ENCODE results near the gene RAPGEF4. TPM values are rescaled to one million over a fixed set of nuclear protein-coding genes. Genes with fewer than 3 reads are reported as not detected.

Gene RAPGEF4
- total and polyA plus RNA-seq, 9 of the 15 experiments (the other 6 are each of a cell fraction or from before 2014, with no cell fraction given) = 0.04 to 0.33 (median 0.13) TPM; not detected in 6

GRCh38 chr2:173090973-173091660, 355.5 kb downstream of the RAPGEF4 start (continued):
- TF ChIP-seq ZNF445 (CRISPR knock-in tag; IDR thresholded peaks at IDR 0.05; ENCODE audit: low read depth) (no peak), MLLT1 (IDR thresholded peaks at IDR 0.05) (no peak), CLOCK (CRISPR knock-in tag; IDR thresholded peaks at IDR 0.05; ENCODE audit: borderline replicate concordance) (no peak), POLR3G (IDR thresholded peaks at IDR 0.05; ENCODE audit: extremely low read depth, insufficient read length, insufficient replicate concordance) (no peak), RUNX1 (IDR thresholded peaks at IDR 0.05; ENCODE audit: low read depth) (no peak), STAT5A (IDR thresholded peaks at IDR 0.05; ENCODE audit: borderline replicate concordance, low read length) (no peak), ZNF253 (CRISPR knock-in tag; conservative IDR thresholded peaks at IDR 0.05) (no peak), DPF2 (IDR thresholded peaks at IDR 0.05) (peak; percentile 85), FOXA1 (IDR thresholded peaks at IDR 0.05; ENCODE audit: borderline replicate concordance) (no peak), ZBED1 (IDR thresholded peaks at IDR 0.05) (no peak), THAP7 (CRISPR knock-in tag; IDR thresholded peaks at IDR 0.05) (no peak), NKRF (IDR thresholded peaks at IDR 0.05; ENCODE audit: borderline replicate concordance) (no peak), TARDBP (IDR thresholded peaks at IDR 0.05) (no peak), HLTF (IDR thresholded peaks at IDR 0.05) (no peak), ZBTB11 (CRISPR knock-in tag; IDR thresholded peaks at IDR 0.05) (no peak), ARID1B (IDR thresholded peaks at IDR 0.05) (peak; percentile 78), TCF7L2 (IDR thresholded peaks at IDR 0.05; ENCODE audit: low read depth, low read length) (no peak), ZFP30 (CRISPR knock-in tag; IDR thresholded peaks at IDR 0.05; ENCODE audit: borderline replicate concordance) (no peak), SREBF1 (IDR thresholded peaks at IDR 0.05; ENCODE audit: borderline replicate concordance, low read depth, low read length) (no peak)

Data from K562 (cell line).